GM23338 (cell line): ENCODE data around the gene PER2.

ENCODE experiments used
- CREB1 ChIP-seq: fragments of 250-450 bp; sonication (Bioruptor Pico); IDR thresholded peaks from 2 replicates; pipeline ENCODE4 v1.5.0; 2020; ENCODE audit warnings: low read depth, mild to moderate bottlenecking, moderate library complexity
- EZH2 ChIP-seq: fragments of 200-600 bp; sonication (generic); IDR thresholded peaks from one replicate; pipeline ENCODE4 v1.8.0; 2017; ENCODE audit warnings: antibody characterized with exemption, mild to moderate bottlenecking, low read depth; ENCODE audit not compliant: unreplicated experiment
- EZH2phosphoT487 ChIP-seq: fragments of 200-600 bp; sonication (generic); IDR thresholded peaks from one replicate; pipeline ENCODE4 v1.8.1; 2018; ENCODE audit warnings: antibody characterized with exemption; ENCODE audit not compliant: unreplicated experiment
- JUNB ChIP-seq: IDR thresholded peaks from one replicate; pipeline ENCODE4 v1.6.1; 2016; ENCODE audit warnings: antibody characterized with exemption; ENCODE audit not compliant: unreplicated experiment
- NANOG ChIP-seq: IDR thresholded peaks from 2 replicates; pipeline ENCODE4 v1.6.1; 2016; ENCODE audit warnings: antibody characterized with exemption, borderline replicate concordance
- POLR2AphosphoS5 ChIP-seq: IDR thresholded peaks from 2 replicates; pipeline ENCODE4 v1.6.1; 2016; ENCODE audit warnings: antibody characterized with exemption, low read depth
- REST ChIP-seq: IDR thresholded peaks from one replicate; pipeline ENCODE4 v1.6.1; 2018; ENCODE audit warnings: antibody characterized with exemption; ENCODE audit not compliant: unreplicated experiment
- ZNF114 ChIP-seq: fragments of 250-450 bp; sonication (Bioruptor Pico); IDR thresholded peaks from 2 replicates; pipeline ENCODE4 v1.5.0; 2020; ENCODE audit warnings: mild to moderate bottlenecking, moderate library complexity
- TF ChIP-seq, protein P1 (sequence below), 2 experiments: fragments of 200-600 bp in 1 of 2; sonication (generic) in 1 of 2; conservative IDR thresholded peaks; 2 replicates each; pipeline versions ENCODE4 v1.5.1 to v1.6.1; 2016 to 2017; ENCODE audit warnings: antibody characterized with exemption in 2 of 2, low read depth in 2 of 2, mild to moderate bottlenecking in 2 of 2, moderate library complexity in 1 of 2
- TF ChIP-seq, protein P2 (sequence below): IDR thresholded peaks from 2 replicates; pipeline ENCODE4 v1.6.1; 2016; ENCODE audit warnings: antibody characterized with exemption

DNA sequence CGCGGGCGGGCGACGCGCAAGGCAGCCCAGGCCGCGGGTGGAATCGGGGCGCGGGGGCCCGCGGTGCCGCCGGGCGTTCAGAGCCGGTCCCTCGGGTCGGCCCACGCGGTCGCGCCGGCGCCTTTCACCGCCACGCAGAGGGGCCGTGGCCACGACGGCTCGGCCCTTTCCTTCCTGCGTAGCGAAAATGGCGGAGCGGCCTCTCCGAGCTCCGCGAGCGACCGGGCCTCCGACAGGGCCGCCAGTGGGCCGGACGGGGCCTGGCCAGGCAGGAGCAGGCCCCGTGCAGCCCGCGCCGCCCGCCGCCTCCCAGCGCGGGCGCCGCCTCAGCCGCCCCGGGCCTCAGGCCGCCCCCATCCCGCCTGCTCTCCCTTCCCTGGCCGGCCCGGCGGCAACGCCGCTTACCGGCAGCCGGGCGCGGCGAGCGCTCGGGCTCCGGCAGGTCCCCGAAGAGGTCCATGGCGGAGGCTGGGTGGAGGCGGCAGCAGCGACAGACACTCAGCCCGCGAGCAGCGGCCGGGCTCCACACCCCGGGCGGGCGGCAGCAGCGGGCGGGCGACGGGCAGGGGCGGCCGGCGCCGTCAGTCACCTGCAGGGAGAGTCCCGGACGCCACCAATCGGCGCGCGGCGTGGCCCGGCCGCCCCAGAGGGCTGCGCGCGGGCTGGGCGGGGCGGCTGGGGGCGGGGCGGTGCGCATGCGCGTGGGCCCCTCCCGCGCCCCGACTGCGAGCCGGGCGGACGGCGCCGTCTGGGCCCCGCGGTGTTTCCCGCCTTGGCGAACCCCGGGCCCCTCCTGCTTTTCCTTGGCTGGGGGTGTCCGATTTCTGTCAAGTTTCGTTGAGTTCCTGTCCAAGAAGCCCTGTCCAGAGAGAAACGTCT, 85.1 kb downstream of the PER2 start, which contains the start of gene ILKAP:
- TF ChIP-seq, protein P1, sequence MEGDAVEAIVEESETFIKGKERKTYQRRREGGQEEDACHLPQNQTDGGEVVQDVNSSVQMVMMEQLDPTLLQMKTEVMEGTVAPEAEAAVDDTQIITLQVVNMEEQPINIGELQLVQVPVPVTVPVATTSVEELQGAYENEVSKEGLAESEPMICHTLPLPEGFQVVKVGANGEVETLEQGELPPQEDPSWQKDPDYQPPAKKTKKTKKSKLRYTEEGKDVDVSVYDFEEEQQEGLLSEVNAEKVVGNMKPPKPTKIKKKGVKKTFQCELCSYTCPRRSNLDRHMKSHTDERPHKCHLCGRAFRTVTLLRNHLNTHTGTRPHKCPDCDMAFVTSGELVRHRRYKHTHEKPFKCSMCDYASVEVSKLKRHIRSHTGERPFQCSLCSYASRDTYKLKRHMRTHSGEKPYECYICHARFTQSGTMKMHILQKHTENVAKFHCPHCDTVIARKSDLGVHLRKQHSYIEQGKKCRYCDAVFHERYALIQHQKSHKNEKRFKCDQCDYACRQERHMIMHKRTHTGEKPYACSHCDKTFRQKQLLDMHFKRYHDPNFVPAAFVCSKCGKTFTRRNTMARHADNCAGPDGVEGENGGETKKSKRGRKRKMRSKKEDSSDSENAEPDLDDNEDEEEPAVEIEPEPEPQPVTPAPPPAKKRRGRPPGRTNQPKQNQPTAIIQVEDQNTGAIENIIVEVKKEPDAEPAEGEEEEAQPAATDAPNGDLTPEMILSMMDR (conservative IDR thresholded peaks at IDR 0.05; ENCODE audit: low read depth in 2 of 2): no peak
- TF ChIP-seq EZH2: peak; percentile 38
- no peak for TF ChIP-seq REST
- no peak for TF ChIP-seq CREB1 (CRISPR knock-in tag)
- TF ChIP-seq POLR2AphosphoS5: peak; percentile 73
- TF ChIP-seq EZH2phosphoT487: no peak
- TF ChIP-seq JUNB: no peak
- TF ChIP-seq NANOG: no peak
- TF ChIP-seq, protein P2, sequence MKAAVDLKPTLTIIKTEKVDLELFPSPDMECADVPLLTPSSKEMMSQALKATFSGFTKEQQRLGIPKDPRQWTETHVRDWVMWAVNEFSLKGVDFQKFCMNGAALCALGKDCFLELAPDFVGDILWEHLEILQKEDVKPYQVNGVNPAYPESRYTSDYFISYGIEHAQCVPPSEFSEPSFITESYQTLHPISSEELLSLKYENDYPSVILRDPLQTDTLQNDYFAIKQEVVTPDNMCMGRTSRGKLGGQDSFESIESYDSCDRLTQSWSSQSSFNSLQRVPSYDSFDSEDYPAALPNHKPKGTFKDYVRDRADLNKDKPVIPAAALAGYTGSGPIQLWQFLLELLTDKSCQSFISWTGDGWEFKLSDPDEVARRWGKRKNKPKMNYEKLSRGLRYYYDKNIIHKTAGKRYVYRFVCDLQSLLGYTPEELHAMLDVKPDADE: no peak
- TF ChIP-seq ZNF114 (CRISPR knock-in tag): no peak
